HL-60/S4 (cell line): ENCODE measurements around the gene PRR3.
"Not testable (repeated sequence)": the region's sequence is repeated elsewhere in the genome, so short reads cannot be mapped to it uniquely, and the experiment has no call there.

Source experiments
- in situ Hi-C: fragments of 300-500 bp; cut with MboI; formaldehyde crosslinking; loops from 2 replicates; pipeline ENCODE4 v1.14.3; 2022; ENCODE audit warnings: low sequenced_read_pairs

PRR3 gene

GRCh38 chr6:30570263-30570662 lies 13.2 kb downstream of the PRR3 start:
- in situ Hi-C loops = no loop called here

GRCh38 chr6:30570740-30571074 lies 13.6 kb downstream of the PRR3 start:
- in situ Hi-C loops = no loop called here

DNA sequence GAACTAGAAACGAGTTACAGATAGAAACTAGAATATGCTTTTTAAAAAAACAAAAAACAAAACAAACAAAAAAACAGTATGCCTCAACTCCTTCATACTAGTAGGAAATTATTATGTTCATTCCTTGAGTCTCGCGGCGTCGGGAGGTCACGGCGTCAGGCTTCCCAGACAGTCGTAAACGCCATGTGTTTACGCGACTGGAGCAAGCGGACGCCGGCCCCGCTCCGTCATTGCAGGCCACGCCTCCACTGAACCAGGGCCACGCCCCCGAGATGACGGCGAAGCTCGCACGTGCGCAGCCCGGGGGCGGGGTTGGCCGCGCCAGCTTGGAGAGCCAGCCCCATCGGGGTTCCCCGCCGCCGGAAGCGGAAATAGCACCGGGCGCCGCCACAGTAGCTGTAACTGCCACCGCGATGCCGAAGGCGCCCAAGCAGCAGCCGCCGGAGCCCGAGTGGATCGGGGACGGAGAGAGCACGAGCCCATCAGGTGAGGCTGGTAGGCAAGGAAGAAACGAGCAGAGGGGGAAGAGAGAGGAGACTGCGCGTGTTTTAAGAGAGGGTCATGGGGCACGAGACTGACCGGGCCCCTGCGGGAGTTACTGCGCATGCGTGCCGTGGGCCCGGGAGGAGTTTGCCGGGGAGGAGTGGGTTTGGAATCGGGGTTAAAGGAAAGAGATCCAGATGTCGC lies 14.1 kb downstream of the PRR3 start, which contains the start of gene ABCF1:
TSS of gene ABCF1 (plus strand) at position 368 of the 687 bp plus-strand sequence. CDS start at position 414, 46 bp downstream.
- in situ Hi-C loops = no loop called here

- in situ Hi-C loops = no loop called here
Observed at GRCh38 chr6:30571762-30572082, 14.6 kb downstream of the PRR3 start.

GRCh38 chr6:30572148-30572547 lies 15.1 kb downstream of the PRR3 start:
- in situ Hi-C loops = no loop called here

GRCh38 chr6:30573113-30573512 lies 16.0 kb downstream of the PRR3 start:
- in situ Hi-C loops = no loop called here

DNA sequence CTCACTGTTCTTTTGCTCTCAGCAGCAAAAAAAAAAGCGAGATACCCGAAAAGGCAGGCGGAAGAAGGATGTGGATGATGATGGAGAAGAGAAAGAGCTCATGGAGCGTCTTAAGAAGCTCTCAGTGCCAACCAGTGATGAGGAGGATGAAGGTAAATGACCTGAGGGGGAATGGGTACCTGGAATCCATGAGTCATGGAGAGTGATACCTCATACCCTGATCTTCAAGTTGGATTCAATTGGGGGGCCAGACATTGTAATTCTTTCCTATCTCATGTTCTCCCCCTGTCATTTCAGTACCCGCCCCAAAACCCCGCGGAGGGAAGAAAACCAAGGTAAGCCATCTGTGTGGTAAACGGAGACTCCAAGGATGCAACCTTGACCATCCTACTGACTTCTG lies 21.0 kb downstream of the PRR3 start:
- in situ Hi-C loops = no loop called here

GRCh38 chr6:30583921-30584320 lies 26.8 kb downstream of the PRR3 start:
- in situ Hi-C loops = no loop called here

GRCh38 chr6:30589754-30590358 lies 32.8 kb downstream of the PRR3 start:
- in situ Hi-C loops = no loop called here

GRCh38 chr6:30590509-30590908 lies 33.4 kb downstream of the PRR3 start:
- in situ Hi-C loops = no loop called here

DNA sequence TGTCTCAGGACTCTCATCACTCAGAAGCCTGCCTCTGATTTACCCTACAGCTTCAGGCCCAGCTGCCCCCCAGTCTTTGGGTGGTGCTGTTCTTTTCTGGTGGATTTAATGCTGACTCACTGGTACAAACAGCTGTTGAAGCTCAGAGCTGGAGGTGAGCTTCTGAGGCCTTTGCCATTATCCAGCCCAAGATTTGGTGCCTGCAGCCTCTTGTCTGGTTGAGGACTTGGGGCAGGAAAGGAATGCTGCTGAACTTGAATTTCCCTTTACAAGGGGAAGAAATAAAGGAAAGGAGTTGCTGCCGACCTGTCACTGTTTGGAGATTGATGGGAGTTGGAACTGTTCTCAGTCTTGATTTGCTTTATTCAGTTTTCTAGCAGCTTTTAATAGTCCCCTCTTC lies 33.9 kb downstream of the PRR3 start:
- in situ Hi-C loops = no loop called here

DNA sequence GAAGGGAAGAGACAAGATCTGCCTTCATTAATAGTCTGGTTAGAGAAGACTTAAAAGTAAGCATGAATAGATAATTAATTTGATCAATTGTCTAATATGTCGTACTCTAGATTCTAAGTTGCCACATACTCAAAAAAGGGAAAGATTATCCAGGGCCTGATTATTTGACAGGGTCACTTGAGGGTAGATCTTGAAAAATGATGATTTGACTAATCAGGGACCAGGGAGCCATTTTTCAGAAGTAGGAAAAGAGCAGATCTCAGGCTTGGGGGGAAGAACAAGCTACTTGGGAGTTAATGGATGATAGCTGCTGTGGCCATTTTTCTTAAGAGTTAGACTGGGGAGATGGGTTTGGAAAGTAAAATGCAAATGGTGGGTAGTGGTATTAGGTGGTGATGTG lies 35.2 kb downstream of the PRR3 start:
- in situ Hi-C loops = no loop called here

GRCh38 chr6:30597315-30598144 lies 40.4 kb downstream of the PRR3 start:
- in situ Hi-C loops = not testable (repeated sequence)

DNA sequence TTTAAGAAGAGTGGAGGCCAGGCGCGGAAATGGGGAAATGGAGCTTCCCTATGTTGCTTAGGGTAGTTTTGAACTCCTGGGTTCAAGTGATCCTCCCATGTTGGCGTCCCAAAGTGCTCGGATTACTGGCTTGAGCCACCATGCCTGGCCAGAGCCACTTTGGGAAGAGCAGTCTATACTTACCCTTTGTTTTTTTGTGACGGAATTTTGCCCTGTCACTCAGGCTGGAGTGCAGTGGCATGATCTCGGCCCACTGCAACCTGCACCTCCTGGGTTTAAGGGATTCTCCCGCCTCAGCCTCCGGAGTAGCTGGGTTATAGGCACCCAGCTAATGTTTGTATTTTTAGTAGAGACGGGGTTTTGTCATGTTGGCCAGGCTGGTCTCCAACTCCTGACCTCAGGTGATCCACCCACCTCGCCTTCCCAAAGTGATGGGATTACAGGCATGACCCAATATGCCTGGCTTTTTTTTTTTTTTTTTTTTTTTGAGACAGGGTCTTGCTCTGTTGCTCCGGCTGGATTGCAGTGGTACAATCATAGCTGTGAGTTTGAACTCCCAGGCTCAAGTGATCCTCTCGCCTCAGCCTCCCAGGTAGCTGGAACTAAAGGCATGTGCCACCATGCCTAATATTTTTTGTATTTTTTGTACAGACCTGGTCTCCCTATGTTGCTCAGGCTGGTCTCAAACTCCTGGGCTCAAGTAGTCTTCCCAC lies 42.0 kb downstream of the PRR3 start:
- in situ Hi-C loops = no loop called here

DNA sequence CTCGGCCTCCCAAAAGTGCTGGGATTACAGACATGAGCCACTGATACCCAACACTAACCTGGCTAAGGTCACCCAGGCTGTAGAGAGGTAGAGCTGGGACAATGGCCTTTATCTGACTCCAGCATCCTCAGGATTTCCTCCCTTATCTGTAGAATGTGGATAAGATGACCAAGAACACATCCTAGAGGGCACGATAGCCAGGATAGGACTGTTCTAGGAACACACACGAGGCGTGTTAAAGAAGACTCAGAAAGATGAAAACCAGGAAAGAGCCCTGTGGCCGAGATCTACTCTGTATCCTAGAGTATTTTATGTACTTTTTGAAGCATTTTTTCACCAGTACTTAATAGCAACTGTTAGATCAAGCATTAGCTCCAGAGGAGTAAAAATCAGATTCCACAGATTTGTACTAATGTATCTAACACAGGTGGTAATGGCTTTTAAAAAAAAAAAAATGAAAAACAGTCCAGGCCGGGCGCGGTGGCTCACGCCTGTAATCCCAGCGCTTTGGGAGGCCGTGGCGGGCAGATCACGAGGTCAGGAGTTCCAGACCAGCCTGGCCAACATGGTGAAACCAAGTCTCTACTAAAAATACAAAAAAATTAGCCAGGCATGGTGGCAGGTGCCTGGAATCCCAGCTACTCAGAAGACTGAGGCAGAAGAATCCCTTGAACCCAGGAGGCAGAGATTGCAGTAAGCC lies 42.7 kb downstream of the PRR3 start:
- in situ Hi-C loops = no loop called here

GRCh38 chr6:30600451-30600961 lies 43.4 kb downstream of the PRR3 start:
- in situ Hi-C loops = no loop called here

- in situ Hi-C loops = no loop called here
Observed at GRCh38 chr6:30601436-30601814, 44.3 kb downstream of the PRR3 start.

GRCh38 chr6:30601815-30602641 lies 44.9 kb downstream of the PRR3 start:
- in situ Hi-C loops = no loop called here

DNA sequence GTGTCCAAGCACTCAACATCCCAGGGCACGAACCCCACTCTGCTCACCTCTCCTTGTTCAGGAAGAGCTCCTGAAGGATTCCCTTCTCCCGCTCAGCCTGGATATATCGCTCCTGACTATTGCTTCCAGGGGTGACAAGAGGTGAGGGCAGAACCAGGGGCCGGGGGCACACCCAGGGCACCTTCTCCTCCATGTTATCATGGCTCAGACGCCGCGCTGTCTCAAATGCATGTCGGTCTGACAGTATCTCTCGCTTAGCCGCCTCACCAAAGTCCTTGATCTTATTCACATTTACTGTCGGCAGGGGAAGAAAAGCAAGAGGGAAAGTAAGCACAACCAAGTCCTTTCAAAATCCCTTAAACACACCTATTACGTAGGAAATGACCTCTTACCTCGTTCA lies 46.9 kb downstream of the PRR3 start:
- in situ Hi-C loops = no loop called here

DNA sequence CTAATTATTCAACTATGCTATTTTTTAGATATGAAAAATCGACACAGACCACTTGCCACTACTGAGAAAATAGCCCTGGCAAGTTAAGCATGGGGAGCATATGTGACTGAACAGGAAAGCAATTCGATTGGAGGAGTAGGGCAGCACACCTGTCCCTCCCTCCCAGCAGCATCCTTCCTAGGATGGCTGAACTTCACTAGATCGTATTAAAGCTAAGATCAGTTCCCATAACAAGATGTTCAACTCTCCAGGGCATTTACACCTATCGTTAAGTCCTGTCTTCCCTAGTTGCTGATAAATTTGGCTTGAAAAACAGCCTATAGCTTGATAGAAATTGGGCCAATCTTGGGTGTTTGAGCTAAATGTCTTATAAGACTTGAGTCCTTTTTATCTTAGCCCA lies 53.0 kb downstream of the PRR3 start:
- in situ Hi-C loops = no loop called here
